NB4 (cell line): ENCODE results near the gene CTNNA2.

ENCODE experiments used
- MYC ChIP-seq: IDR thresholded peaks from 2 replicates; pipeline ENCODE4 v1.6.1; 2011; ENCODE audit warnings: low read depth, low read length
- POLR2A ChIP-seq: IDR thresholded peaks from 2 replicates; pipeline ENCODE4 v1.6.1; 2011; ENCODE audit warnings: mild to moderate bottlenecking; ENCODE audit not compliant: insufficient read length; ENCODE audit errors: extremely low read depth
- TF ChIP-seq, protein P1 (sequence below): IDR thresholded peaks from one replicate; pipeline ENCODE4 v1.5.1; 2012; ENCODE audit warnings: low read depth, low read length
- TF ChIP-seq, protein P2 (sequence below): IDR thresholded peaks from 2 replicates; pipeline ENCODE4 v1.6.1; 2011; ENCODE audit warnings: low read depth, low read length

DNA sequence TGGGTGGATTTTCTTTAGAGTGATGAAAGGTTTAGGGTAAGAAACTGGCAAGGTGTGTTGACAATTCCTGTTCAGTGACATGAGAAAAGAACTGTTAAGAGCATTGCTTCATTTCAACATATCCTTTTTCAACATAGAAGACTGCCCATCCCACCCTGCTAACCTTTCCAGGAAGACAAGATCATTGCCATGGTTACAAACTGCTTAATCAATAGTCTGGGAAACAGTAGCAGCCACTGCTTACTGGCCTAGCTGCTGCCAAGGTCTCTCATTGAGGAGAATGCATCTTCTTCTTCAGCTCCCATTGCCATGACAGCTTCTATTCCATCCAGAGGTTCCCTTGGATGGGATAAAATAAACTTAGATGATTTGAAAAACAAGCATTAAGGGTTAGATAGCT, 579.6 kb downstream of the CTNNA2 start:
- TF ChIP-seq MYC (no peak), POLR2A (no peak)
- TF ChIP-seq, protein P1, sequence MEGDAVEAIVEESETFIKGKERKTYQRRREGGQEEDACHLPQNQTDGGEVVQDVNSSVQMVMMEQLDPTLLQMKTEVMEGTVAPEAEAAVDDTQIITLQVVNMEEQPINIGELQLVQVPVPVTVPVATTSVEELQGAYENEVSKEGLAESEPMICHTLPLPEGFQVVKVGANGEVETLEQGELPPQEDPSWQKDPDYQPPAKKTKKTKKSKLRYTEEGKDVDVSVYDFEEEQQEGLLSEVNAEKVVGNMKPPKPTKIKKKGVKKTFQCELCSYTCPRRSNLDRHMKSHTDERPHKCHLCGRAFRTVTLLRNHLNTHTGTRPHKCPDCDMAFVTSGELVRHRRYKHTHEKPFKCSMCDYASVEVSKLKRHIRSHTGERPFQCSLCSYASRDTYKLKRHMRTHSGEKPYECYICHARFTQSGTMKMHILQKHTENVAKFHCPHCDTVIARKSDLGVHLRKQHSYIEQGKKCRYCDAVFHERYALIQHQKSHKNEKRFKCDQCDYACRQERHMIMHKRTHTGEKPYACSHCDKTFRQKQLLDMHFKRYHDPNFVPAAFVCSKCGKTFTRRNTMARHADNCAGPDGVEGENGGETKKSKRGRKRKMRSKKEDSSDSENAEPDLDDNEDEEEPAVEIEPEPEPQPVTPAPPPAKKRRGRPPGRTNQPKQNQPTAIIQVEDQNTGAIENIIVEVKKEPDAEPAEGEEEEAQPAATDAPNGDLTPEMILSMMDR = no peak
- TF ChIP-seq, protein P2, sequence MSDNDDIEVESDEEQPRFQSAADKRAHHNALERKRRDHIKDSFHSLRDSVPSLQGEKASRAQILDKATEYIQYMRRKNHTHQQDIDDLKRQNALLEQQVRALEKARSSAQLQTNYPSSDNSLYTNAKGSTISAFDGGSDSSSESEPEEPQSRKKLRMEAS = no peak
